ENCODE measurements around the gene VPS45.

- TF ChIP-seq CTCF (IDR thresholded peaks at IDR 0.05) = no peak
- TF ChIP-seq POLR2A (IDR thresholded peaks at IDR 0.05) = no peak
These were observed 1.2 kb upstream of the VPS45 start for GRCh38 chr1:150066328-150066727.

Data from tibial nerve (tissue), 3 donors.